Adrenal gland (tissue), 5 donors: ENCODE measurements around the gene OXSR1.

ENCODE experiments used
- CTCF ChIP-seq, 6 experiments: fragments of 450-650 bp in 4 of 6; fragments of 200-600 bp in 2 of 6; sonication (generic) in 1 of 6; IDR thresholded peaks; 1 replicate in 5 of 6; 2 replicates in 1 of 6; pipeline versions ENCODE4 v1.5.1 to v1.8.0; 2016 to 2021; ENCODE audit warnings: antibody characterized with exemption in 6 of 6, mild to moderate bottlenecking in 2 of 6, moderate library complexity in 1 of 6
- POLR2A ChIP-seq, 2 donors: fragments of 450-650 bp; IDR thresholded peaks; one replicate each; pipeline ENCODE4 v1.6.1; 2017; ENCODE audit warnings: antibody characterized with exemption in 2 of 2, mild to moderate bottlenecking in 2 of 2, moderate library complexity in 1 of 2
- donor health status: DM: no; HTN: no; CAD: no.

DNA sequence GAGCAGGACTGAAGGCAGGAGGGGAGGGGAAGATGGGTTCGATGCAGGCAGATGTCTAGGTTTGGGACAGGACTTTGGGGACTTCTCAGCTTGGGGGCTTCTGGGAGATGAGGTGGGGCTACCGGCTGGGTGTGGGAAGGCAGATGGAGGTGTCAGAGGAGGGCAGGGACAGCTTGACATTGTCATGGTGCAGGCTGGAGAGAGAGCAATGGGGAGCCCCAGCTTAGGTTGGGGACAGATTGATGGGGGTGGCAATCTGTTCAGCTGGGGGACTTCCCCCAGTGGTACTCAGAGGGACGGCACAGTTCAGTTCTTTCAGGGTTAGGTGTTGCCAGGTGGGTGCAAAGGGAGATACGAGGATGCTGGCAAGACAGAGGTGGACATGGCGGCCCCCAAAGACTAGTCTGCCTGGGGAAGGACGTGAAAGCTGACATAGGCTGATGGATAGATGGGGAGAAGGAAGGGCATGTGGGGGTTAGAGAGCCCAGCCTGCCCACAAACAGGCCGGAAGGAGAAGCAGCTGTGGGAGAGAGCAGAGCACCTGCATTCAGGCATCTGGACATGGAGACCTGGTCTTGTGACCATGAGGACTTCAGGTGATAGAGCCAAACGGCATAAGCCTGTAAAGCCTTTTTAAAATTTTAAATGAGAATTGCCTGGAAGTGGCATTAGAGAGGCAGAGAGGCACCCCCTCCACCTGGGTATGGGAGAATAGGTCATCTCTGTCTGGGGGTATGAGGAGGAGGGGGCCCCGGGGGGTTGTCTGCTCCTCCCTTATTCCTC is 49.5 kb upstream of the OXSR1 start:
- TF ChIP-seq CTCF (IDR thresholded peaks at IDR 0.05) (no peak), POLR2A (IDR thresholded peaks at IDR 0.05) (no peak)
